Astrocyte of the spinal cord (primary cell): ENCODE results near the gene SLC35A3.
A peak's percentile ranks its signal among the peaks of the same experiment; 100 is the strongest.

ENCODE experiments used
- DNase-seq: peaks from one replicate; pipeline ENCODE4 v3.0.0; 2011; ENCODE audit warnings: low read depth, low spot score
- H3K4me3 ChIP-seq: 2 replicates; pipeline ENCODE4 v1.5.1; 2011; ENCODE audit warnings: low read depth, mild to moderate bottlenecking, low read length, moderate library complexity
- in situ Hi-C: cut with HindIII; loops from 2 replicates; pipeline ENCODE4 v1.10.0; 2017; ENCODE audit warnings: low sequenced_read_pairs
- TF ChIP-seq, protein P1 (sequence below): IDR thresholded peaks from 2 replicates; pipeline ENCODE4 v1.5.1; 2012; ENCODE audit warnings: low read depth, mild to moderate bottlenecking, low read length, inconsistent platforms

SLC35A3 gene

GRCh38 chr1:100028765-100029164, 59.0 kb downstream of the SLC35A3 start:
- TF ChIP-seq, protein P1, sequence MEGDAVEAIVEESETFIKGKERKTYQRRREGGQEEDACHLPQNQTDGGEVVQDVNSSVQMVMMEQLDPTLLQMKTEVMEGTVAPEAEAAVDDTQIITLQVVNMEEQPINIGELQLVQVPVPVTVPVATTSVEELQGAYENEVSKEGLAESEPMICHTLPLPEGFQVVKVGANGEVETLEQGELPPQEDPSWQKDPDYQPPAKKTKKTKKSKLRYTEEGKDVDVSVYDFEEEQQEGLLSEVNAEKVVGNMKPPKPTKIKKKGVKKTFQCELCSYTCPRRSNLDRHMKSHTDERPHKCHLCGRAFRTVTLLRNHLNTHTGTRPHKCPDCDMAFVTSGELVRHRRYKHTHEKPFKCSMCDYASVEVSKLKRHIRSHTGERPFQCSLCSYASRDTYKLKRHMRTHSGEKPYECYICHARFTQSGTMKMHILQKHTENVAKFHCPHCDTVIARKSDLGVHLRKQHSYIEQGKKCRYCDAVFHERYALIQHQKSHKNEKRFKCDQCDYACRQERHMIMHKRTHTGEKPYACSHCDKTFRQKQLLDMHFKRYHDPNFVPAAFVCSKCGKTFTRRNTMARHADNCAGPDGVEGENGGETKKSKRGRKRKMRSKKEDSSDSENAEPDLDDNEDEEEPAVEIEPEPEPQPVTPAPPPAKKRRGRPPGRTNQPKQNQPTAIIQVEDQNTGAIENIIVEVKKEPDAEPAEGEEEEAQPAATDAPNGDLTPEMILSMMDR = no peak
- in situ Hi-C loops = no loop called here
- no peak for DNase-seq
- H3K4me3 ChIP-seq = no peak overlapping the region

- H3K4me3 ChIP-seq = no peak overlapping the region
- peak; percentile 35 for DNase-seq
- TF ChIP-seq, protein P1 = peak; percentile 38
- in situ Hi-C loops = no loop called here
Observed at GRCh38 chr1:100034470-100034869, 64.7 kb downstream of the SLC35A3 start.

DNA sequence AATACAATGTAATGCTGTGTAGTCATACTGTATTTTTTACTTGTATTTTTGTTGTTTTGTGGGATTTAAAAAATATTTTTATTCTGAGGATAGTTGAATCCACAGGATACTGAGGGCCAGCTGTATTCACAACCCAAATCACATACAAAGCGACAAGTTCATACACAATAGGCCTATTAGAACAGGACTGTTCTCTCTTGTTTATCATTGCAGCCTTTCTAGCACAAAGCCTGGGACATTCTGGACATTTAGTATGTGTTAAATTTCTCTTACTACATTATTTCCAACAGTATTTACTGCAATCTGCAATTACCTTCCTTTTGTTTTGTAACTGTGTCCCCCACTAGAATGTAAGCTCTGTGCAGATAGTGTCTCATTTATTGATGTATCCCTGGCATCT, 65.4 kb downstream of the SLC35A3 start:
- TF ChIP-seq, protein P1 = no peak
- no peak overlapping the region for H3K4me3 ChIP-seq
- DNase-seq = no peak
- in situ Hi-C loops = no loop called here

DNA sequence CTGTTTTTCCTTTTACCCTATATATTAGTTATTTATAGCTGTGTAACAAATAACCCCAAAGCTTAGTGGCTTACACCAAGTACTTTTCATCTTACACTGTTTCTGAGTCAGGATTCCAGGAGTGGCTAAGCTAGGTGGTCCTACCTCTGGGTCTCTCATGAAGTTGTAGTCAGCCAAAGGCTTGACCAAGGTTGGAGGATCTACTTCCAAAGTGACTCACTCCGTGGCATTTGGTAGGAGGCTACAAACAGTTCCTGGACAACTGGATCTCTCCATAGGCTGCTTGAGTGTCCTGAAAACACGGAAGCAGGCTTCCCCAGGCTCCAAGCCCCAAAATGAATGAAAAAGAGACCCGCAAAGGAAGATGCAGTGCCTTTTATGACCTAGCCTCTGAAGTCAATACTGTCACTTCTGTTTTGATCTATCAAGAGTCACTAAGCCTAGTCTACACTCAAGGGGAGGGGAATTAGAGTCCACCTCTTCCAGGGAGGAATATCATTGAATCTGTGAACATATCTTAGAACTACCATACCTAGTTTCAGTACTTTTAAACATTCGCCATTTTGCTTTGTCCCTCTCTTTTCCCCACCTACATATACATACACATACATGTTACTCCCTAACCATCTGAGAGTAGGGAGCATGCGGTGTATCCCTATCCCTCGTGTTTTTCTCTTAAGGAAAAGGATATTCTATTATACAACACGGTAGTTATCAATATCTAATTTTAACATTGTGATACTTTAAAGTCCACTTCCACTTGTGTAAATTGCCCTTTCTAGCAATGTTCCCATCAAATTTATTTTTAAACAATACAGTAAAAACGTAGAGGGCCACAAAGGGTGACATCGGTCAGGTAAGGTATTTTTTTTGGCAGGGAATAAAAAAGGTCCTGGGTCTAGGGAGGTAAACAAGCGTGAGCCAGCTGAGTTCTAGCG, 67.2 kb downstream of the SLC35A3 start:
- in situ Hi-C loops = no loop called here
- DNase-seq = peak; percentile 52
- TF ChIP-seq, protein P1 = no peak
- H3K4me3 ChIP-seq = peak overlapping the region; percentile 85

- in situ Hi-C loops = no loop called here
- DNase-seq = no peak
- H3K4me3 ChIP-seq = peak overlapping the region; percentile 85
- TF ChIP-seq, protein P1 = no peak
Observed at GRCh38 chr1:100037656-100037926, 67.8 kb downstream of the SLC35A3 start.

GRCh38 chr1:100037927-100038659, 68.3 kb downstream of the SLC35A3 start:
- peak; percentile 86 for DNase-seq
- TF ChIP-seq, protein P1 = no peak
- peak overlapping the region; percentile 85 for H3K4me3 ChIP-seq
- in situ Hi-C loops = no loop called here
